HG02981 (cell line): Measurements from ENCODE around the gene ECEL1.
"Not testable (repeated sequence)": the region's sequence is repeated elsewhere in the genome, so short reads cannot be mapped to it uniquely, and the experiment has no call there.

Source experiments
- ATAC-seq: cut with Tn5 transposase; IDR thresholded peaks from one replicate; pipeline ENCODE4 v1.9.1; 2021; ENCODE audit warnings: mild to moderate bottlenecking, moderate library complexity; ENCODE audit not compliant: unreplicated experiment

The ECEL1 gene

DNA sequence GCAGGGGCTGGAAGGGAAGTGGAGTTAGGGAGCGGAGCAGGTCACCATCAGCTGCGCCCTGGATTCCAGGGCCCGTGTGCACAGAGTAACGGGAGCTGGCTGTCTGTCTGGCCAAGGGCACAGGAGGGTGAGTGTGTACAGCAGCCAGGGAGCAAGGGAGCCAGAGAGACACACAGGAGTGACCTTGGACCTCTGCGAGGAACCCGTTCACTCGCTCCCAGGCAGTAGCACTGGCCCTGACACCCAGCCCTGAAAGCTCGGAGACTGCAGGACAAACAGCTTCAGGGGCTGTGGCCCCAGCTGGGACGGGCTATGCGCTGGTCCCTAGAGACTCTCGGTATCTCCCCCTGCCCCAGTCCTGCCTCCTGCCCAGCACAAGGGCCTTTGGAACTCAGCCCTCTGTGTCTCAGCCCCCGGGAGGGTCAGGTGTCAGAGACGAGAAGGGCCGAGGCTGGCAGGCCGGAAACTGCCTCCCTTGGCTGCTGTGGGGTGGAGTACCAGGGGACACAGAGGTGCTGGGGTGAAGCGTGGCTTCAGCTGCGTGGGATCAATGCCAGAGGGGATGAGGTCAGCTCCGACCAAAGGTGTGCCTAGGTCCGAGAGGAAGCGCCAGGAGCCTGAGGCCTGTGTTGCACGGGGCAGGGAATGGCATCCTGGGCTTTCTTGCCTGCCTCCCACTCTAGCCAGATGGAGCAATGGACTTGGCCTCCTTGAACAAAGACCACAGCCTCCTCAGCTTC lies 43.8 kb downstream of the ECEL1 start:
- ATAC-seq = not testable (repeated sequence)

DNA sequence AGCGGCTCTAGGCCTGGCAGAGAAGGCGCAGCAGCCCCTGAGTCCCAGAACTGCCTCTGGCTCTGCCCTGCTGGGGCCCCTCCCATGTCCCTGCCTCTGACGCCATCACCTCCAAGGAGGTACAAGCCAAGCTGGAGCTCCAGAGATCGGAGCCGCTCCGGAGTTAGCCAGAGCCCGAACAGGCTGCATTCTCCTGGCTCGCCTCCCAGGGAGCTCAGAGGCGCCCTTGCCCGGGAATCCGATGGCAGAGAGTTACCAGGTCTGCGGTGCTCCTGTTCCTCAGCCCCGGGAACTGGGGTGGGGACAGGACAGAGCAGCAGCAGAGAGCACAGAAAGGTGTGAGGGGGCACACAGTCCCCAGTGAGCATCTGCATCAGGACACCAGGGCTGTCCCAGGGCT lies 44.6 kb downstream of the ECEL1 start:
- ATAC-seq = not testable (repeated sequence)

DNA sequence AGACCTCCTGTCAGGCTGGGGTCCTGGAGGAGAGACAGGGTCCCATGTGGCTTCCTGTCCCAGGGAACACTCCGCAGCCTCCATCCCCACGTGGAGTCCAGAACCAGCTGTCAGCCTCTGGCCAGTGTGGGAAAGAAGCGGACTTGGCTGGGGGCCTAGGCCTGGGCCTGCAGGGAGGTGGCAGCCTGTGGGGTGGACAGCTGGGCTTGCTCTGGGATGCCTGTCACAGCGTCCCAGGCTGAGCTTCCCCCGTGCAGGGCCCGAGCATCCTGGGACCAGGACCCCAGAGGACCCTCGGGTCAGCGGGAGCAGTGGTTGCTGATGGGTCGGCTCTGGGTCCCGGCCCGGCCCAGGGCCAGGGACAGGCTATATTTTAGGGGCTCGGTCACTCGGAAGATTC lies 45.2 kb downstream of the ECEL1 start:
- not testable (repeated sequence) for ATAC-seq

DNA sequence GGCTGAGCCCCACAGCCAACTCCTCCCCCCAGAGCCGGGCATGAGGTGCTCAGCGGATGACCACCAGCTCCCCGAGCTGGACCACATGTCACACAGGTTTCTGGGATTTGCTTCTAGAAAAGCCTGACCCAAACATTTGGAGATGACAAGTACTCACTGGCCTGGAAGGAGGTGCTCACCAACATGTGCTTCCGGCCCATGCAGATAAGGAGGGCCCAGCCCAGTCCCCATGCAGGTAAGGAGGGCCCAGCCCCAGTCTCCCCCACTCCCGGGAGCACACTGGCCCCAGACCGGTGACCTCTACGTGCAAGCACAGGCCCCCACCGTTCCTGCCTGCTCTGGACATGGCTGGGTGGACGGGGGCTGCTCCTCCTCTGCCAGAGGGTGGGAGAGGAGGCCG lies 45.7 kb downstream of the ECEL1 start:
- not testable (repeated sequence) for ATAC-seq

DNA sequence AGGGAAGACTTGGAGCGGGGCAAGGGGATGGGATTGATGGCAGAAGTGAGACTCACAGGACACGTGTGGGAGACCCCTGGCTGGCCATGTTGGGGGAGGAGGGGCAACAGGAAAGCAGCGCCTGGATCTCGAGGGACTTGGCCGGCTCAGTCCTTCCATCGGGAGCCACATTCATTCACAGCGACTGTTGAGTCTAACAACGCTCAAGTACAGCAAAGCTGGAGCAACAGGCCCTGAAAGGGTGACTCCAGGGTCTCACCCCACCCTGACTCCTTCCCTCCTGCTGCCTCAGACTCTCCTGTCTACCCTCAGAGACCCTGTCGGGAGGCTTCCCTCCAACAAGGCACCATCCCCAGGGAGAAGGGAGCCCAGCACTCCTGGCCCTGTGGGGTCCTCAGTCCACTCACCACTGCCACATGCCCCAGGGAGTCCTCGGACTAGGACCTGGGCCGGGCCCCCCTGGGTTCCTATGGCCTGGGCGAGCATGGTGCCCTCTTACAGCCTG lies 46.4 kb downstream of the ECEL1 start:
- no peak for ATAC-seq

GRCh38 chr2:232440220-232441018 lies 47.2 kb downstream of the ECEL1 start:
- ATAC-seq = peak; percentile 73

DNA sequence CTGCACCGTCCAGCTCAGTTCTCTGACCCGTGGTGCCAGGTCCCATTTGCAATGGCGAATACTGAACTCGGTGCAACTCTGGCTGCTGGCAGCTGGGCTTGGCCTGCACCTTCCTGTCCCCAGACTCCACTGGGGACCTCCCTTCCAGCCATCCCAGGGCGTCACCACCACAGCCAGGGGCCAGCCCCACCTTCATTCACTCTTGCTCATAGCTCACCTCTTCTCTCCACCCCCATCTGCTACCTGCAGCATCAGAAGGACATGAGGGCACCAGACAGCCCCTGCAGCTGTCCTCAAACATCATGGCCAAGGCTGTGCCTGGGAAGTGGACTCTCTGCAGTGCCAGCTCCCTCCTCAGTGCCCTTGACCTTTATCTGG lies 47.9 kb downstream of the ECEL1 start:
- ATAC-seq = no peak

DNA sequence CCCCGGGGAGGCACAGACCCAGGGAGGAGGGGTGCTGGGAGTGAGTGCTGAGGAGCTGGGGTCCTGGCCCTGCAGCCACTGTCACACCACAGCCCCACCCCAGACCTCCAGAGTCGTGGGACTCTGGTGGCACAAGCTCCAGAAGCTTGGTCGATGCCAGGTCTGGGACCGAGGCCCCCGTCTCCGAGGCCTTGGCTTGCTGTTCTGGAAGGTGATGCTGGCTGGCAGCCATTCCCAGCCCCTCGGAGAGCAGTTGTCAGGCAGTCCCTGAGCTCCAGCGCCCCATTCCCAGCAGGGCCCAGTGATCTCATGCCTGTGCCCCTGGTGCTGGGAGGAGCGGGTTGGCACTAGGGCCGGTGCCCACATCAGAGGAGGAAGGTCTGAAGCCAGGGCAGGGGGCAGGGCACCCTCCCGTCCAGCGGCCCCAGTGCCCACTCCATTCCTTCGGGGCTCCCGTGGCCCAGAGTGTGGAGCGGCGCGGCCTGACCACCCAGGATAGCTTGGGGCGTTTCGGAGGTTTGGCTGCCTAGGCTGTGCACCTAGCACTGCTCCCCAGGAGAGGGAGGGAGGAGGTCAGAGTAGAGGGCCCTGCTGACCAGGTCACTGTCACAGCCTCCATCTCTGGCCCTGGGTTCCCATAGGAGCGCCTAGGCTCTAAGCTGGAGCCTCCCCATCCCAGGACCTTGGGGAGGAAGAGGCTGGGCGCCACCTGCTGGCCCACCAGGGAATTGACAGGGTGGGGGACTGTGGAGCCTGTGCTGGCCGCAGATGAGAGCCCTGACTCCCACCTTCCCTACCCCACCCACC lies 48.5 kb downstream of the ECEL1 start:
- ATAC-seq = no peak

GRCh38 chr2:232438091-232438490 lies 49.5 kb downstream of the ECEL1 start:
- no peak for ATAC-seq

DNA sequence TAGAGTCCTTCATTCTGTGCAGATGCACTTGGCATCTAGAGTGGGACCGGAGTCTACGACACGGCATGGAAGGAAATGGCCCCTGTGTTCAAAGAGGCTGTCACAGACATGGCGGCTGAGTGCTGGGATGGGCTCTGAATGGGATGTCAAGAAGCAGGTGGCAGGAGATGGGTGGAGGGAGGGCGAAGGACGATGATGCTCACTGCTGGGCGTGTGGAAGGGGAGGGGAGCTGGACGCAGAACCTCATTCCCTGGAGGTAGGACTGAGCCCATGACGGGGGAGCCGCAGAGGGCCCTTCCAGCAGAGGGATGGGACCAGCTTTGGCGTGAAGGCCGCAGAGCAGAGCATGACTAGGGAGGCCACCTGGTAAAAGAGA lies 50.5 kb downstream of the ECEL1 start:
- ATAC-seq = no peak

- no peak for ATAC-seq
Measured at GRCh38 chr2:232436381-232437194, 51.0 kb downstream of the ECEL1 start.

- no peak for ATAC-seq
Measured at GRCh38 chr2:232435805-232436204, 51.8 kb downstream of the ECEL1 start.

DNA sequence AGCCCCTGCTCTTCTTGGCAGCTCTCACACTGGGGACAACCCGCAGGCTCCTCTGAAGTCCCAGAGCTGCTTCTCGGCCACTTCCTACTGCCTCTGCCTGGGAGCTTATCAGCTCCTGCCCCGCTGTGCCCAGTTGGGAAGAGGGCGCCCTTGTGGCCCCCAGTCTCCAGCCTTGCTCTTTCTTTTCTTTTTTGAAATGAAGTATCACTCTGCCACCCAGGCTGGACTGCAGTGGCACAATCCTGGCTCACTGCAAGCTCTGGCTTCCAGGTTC lies 52.3 kb downstream of the ECEL1 start:
- no peak for ATAC-seq

DNA sequence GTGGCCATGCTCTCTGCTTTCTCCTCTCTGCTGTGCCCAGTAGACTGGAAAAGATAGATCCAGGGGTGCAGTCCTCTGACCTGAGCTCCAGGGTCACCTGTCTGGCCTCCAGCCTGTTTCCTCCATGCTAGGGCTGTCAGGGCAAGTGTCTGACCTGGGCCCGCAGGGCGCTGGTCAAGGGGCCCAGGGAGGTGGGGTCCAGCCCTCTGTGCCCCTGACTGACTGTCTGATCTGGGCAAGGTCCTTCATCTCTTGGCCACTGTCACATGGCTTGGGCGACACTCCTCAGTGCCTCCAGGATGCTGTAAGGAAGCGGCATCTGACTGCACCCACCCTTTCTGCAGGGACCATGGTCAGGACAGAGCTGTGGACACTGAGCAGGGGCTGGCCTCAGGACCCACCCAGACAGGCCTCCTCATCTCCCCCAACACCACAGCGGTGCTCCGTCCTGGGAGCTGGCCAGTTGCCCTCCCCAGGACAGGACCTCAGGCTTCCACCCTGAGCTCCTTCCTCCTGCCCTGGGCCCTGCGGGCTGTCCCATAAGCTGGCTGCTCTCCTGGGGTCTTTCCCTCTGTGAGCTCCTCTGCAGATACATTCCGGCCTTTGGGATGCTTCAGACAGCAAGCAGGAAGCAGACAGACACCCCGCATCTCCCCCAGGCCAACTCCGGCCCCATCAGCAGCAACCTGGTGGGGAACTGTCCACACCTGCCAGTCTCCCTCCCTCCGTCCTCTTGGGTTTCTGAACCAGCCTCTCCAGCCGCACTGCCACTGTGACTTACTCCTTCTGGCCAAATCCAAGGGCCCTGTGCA lies 52.9 kb downstream of the ECEL1 start:
- no peak for ATAC-seq

GRCh38 chr2:232434091-232434490 lies 53.5 kb downstream of the ECEL1 start:
- ATAC-seq = no peak

GRCh38 chr2:232433622-232434021 lies 54.0 kb downstream of the ECEL1 start:
- not testable (repeated sequence) for ATAC-seq

DNA sequence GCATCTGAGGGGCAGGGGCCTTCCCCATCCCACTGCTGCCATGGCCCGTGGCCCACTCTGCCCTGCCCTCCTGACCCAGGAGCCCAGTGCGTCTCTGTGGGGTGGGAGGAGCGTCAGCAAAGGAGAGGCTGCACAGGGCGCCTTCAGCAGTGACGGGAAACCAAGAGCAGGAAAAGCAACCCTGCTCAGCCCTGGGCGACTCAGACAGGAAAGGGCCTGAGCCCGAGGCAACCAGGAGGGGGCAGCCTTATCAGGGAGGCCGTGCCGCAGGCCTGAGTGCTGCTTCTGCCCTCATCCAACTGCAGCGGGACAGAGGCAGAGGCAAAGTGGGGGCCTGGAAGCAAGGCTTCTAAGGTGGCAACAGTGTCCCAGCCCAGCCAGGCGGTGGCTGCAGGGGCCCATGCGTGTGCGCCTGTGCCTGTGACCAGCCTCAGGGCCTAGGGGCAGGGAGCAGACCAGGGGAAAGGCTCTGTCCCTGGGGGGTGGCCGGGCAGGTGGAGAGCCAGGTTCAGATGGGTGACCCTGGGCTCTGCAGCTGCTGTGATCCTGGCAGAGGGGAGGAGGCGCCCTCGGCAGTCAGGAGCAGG lies 54.9 kb downstream of the ECEL1 start:
- no peak for ATAC-seq

DNA sequence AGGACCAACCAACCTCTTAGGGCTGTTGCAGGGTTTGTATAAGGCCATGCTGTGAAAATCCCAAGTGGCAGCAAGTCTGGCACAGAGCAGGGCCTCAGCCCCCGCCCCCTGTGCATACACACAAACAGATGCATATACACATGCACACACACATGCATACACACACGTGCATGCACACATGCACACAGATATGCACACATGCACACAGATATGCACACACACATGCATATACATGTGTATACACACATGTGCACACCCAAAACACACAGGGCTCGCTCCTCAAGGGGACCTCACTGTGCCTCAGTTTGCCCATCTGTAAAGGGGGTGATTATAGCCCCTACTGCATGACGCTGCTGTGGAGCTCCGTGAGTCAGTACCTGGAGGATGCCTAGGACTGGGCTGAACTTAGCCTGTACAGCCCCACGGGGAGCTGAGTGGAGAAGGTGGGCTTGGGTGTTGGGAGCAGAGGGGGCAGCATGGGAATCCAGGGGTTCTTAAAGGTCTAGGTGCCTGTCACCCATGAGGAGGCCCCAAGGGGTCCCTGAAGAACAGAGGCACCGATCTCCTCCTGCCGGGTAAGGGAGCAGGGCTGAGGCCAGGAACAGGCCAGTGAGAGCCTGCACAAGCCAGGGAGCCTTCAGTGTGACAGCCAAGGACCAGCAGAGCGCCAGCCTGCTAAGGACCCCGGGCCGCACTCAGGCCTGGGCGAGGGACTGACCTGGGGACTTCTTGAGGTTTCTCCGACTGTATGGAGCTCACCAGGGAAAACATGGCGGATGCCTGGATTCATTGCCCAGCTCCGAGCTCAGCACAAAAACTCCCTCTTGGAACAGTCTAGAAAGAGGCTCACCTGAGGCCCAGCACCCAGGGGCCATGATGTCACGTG lies 55.7 kb downstream of the ECEL1 start:
- ATAC-seq = no peak
